ENCODE results near the gene POLL.

POLL gene

GRCh38 chr10:101559596-101560297, 28.3 kb downstream of the POLL start:
- no peak for DNase-seq

DNA sequence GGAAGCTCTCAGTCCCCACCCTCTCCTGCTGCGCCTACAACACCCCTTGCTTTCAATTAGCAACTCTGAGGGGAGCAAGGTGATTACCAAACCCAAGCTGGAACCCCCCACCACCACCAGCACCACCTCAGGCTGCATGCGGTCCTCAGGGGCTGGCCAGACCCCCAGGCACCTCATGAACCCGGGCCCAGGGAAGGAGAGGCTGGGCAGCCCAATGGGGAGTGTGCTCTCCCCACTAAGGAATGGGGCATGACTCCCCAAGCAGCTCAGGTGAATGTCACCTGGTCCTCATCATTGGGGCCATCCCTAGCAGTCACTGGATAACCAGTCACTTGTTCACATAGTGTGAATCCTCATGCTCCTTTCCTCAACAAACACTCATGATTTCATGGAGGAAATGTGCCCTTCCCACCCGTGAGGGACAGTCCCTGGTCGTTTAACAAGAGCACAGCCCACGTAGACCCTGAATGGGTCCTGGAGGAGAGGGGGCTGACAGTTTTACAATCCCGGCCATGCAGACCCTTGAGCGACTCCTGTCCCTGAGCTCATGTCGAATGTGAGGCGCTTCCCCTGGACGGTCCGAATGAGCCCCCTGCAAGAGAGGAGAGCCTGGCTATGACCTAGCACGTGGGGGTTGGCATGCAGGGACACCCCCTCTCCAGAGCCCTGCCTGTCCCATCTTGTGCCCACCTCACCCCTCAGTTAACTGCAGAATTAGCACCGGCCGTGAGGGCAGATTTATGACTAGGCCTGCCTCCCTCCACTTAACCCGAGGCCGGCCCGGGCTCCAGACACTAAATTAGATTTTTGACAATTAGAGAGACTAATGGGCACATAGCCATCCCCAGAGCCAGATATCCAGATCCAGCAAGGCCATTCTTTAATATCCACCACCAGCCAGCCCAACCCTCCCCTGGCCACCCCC, 29.1 kb downstream of the POLL start:
- DNase-seq: no peak

- no peak for DNase-seq
Measured at GRCh38 chr10:101558204-101558603, 29.9 kb downstream of the POLL start.

DNA sequence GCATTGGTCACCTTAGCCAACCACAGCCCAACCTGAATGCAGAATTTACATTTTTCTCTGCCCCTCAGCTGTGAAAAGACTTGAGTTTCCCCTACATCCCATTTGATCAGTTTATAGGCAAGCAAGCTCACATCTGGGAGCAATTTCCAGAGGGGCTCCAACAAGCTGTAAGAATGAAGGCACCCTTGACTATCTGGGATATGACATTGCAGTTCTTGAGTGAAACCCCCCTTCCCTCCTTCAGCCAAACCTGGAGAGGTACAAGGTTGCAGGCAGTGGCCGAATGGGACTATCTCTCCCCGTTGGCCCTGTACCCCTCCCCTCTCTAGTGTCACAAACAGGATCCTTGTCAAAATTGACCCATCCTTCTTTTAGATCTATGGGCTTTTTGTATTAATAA, 30.5 kb downstream of the POLL start:
- no peak for DNase-seq

GRCh38 chr10:101552442-101552841, 35.6 kb downstream of the POLL start:
- no peak for DNase-seq

DNA sequence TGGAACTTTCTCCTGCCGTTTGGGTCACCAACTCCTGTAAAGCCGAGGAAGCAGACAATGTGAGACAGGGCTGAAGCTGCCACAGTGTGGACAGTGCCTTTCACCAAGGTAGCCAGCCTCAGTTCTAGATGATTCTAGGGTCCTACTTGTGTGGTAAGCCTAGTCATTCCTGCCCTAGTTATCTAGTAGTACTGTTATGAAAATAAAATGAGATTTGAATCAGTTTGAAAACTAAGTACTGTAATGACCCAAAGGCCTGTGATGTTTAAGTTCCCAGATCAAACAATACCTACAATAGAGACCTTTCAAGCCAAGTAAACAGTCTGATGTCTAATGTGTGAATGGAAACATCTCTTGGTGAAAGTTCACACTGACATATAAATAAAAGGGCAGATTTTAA, 37.1 kb downstream of the POLL start:
- DNase-seq: no peak

- no peak for DNase-seq
Measured at GRCh38 chr10:101545898-101546297, 42.2 kb downstream of the POLL start.

GRCh38 chr10:101538446-101538845, 49.6 kb downstream of the POLL start:
- DNase-seq: no peak

- DNase-seq: no peak
Measured at GRCh38 chr10:101536800-101537199, 51.3 kb downstream of the POLL start.

DNA sequence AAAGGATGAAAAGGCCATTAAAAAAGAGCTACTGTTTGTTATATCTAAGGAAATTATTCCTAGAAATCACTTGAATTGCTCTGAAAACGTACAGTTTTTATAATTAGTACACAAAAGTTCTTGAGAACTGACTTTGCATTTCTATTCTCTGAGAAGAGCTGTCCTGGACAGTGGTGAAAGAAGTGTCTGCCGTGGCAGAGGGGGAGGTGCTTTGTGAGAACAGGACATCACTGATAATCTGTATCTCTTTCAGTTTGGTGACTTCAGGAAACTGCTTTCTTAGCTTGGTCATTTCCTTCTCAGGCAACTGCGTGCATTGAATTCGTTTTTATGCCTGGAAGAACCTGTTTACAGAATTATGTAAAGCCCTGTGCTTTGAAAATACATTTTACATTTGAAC, 52.1 kb downstream of the POLL start:
- no peak for DNase-seq

DNA sequence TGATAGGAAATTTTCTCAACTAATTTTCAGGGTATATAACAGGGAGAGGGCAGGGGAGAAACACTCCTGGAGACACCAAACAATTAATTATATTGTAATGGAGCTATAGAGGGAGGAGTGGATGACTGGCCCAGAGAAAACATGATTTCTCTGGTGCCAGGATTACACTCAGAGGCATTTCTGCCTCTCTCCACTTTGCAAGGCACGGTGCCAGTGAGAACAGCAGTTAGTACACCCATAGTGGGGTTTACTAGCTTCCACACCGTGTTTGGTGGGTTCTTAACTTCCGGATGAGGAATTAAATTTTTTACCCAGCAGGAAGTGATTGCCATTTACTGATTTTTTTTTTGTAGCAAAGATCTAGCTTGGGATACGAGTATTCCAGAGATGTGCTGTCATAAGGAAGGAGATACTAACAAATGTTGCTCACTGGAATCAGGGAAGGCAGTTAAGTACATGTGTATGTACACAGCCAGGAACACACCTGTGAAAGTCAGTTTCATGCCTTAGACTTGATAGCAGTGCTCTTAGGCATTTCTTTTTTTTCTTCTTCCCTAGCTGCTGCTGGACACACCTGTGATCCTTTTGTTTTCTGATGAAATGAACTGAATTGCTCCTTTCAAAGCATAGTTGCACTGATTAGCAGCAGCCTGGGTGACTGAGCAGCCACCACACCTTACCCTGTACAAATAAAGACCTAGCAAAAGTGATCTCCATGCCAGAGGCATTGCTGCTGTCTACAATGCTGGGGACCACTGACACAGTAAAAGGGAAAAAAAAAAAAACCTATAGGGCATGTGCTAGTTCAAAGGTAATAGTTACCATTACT, 58.1 kb downstream of the POLL start:
- no peak for DNase-seq

GRCh38 chr10:101529207-101529606, 58.9 kb downstream of the POLL start:
- DNase-seq: no peak

All from left hindlimb (tissue), 1 donor.